Large intestine (tissue), 3 donors: ENCODE results near the gene MRPS18A. TPM values are rescaled to one million over a fixed set of nuclear protein-coding genes. Genes with fewer than 3 reads are reported as not detected.
"Not testable (repeated sequence)": the region's sequence is repeated elsewhere in the genome, so short reads cannot be mapped to it uniquely, and the experiment has no call there.

Source experiments
- DNase-seq, 2 donors: peaks; one replicate each; pipeline versions ENCODE4 v3.0.0 to v3.0.0-alpha.2; 2013
- H3K27ac ChIP-seq: one replicate; pipeline ENCODE4 v1.5.1; 2013; ENCODE audit warnings: low read length
- H3K27me3 ChIP-seq: 2 replicates; pipeline ENCODE4 v1.6.1; 2013; ENCODE audit warnings: low read length; ENCODE audit not compliant: control insufficient read depth, insufficient read depth
- H3K36me3 ChIP-seq: 2 replicates; pipeline ENCODE4 v1.6.1; 2013; ENCODE audit warnings: low read length; ENCODE audit not compliant: control insufficient read depth, insufficient read depth
- H3K4me1 ChIP-seq: one replicate; pipeline ENCODE4 v1.6.1; 2013; ENCODE audit warnings: low read length; ENCODE audit not compliant: control insufficient read depth, insufficient read depth
- H3K4me3 ChIP-seq: one replicate; pipeline ENCODE4 v1.5.1; 2013; ENCODE audit warnings: low read length
- H3K9me3 ChIP-seq: one replicate; pipeline ENCODE4 v1.6.1; 2013; ENCODE audit warnings: mild to moderate bottlenecking, low read depth, low read length, moderate library complexity; ENCODE audit not compliant: control insufficient read depth
- WGBS: methylation state at CpG from one replicate; pipeline ENCODE4 v1.1.5; 2013; ENCODE audit warnings: low lambda C conversion rate; ENCODE audit not compliant: insufficient coverage; 5-methylcytosine and 5-hydroxymethylcytosine counted together
- polyA plus RNA-seq: library from polyadenylated mRNA; unstranded; fragments of 120-200 nt; gene quantifications from one replicate; pipeline ENCODE4 v1.2.1, GENCODE V29; 2013

MRPS18A gene
- polyA plus RNA-seq, 1 donor = 46.5 TPM

DNA sequence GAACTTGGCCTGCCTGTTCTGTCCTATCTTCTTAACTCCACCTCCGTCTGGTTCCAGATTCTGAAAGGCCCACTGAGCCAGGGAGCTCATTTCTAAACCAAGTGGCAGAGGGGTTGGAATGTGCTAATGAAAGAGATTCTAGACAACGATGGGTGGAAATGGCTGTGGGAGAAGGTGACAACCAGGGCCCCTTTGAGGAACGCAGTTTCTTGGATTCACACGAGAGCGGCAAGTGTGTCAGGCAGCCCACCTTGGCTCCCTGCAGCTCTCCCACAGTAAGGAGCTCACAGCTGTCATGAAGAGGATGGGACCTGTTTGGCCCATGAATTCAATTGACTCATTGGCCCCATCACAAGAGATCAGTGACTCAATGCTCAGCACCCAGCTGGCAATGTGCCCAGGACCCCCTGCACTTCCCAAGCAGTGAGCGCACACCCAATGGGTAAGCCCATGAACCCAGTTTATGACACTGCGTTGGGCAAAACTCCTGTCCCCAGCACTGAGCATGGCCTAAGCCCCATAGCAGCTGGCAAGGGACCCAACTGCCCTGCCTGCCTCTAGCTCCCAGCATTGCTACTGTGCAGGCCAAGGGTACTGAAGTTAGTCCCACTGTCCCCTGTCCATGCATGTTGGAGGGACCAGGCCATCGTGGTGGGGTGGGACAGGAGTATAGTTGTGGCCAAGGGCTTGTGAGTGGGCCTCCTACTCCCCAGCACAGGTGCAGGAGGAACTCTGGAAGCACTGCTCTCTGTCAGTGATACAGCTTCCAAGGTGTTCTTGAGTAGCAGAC lies 16.4 kb downstream of the MRPS18A start:
- no peak for DNase-seq
- Histone ChIP-seq H3K9me3 (no peaks in the 10 kb centered on the region), H3K27ac (no peak overlapping the region), H3K27me3 (no peaks in the 10 kb centered on the region), H3K36me3 (peaks cover 63% of the 10 kb centered on the region), H3K4me3 (no peak overlapping the region), H3K4me1 (peaks cover 28% of the 10 kb centered on the region)
- 80% methylated on average over 1 of the region's 8 CpGs for WGBS

DNA sequence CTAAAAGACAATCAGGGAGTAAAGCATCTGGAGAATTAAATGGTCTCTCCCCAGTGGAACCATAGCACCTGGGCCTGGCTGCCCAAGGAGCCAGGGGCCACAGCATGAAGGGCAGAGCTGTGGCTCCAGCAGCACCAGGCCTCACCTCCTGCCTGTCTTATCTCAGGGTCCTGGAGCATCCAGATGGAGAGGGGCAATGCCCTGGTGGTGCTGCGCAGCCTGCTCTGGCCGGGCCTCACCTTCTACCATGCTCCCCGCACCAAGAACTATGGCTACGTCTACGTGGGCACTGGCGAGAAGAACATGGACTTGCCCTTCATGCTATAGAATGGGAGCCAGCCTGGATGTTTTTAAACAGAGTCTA lies 17.0 kb downstream of the MRPS18A start:
- Histone ChIP-seq H3K27me3 (no peaks in the 10 kb centered on the region), H3K27ac (no peak overlapping the region), H3K36me3 (peaks cover 57% of the 10 kb centered on the region), H3K9me3 (no peaks in the 10 kb centered on the region), H3K4me3 (no peak overlapping the region), H3K4me1 (peaks cover 28% of the 10 kb centered on the region)
- no CpG with 5 or more reads among the region's 6 CpGs for WGBS
- DNase-seq = no peak

GRCh38 chr6:43669922-43670622 lies 17.5 kb downstream of the MRPS18A start:
- H3K27ac ChIP-seq = no peak overlapping the region
- no peak for DNase-seq
- no peaks in the 10 kb centered on the region for H3K9me3 ChIP-seq
- H3K36me3 ChIP-seq = peaks cover 52% of the 10 kb centered on the region
- no peak overlapping the region for H3K4me3 ChIP-seq
- H3K4me1 ChIP-seq = peaks cover 28% of the 10 kb centered on the region
- 100% methylated on average over 1 of the region's 6 CpGs for WGBS
- H3K27me3 ChIP-seq = no peaks in the 10 kb centered on the region

DNA sequence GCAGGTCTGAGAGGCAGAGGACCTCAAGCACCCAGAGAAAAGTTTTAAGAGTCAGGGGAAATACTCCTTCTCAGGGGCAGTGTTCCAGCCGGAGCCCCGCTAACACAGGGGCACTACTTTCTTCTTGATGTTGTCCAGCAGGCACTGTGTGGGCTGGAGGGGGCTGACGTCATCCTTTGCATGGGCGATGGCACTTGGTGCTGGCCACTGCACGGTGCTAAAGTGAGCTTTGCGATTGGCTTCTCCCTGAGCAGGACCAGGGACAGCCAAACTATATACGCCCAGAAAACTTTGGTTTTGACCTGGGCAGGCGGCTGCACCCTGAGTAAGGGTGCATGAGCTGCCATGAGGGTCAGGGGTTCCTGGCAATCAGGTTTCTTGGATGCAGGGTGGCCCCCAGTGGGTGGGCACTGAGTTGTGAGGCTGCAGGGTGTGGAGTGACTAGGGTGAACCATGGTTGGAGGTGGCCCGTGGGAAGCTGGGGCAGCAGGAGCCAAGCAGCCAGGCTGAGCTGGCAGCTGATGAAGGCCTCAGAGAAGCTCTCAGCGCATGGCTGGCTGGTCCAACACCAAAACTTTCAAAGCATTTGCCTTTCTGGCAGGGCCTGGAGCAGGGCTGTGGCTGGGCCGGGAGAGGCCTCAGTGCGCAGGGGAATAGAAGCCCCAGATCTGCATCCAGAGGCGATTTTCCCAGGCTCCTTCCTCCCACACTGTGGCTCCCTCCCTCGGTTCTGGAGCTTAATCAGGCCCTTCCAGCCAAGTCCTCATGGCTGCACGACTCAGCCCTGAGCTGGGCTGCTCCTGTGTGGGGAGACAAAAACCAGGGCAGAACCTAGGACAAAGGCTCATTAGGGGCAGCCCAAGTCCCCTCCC lies 18.3 kb downstream of the MRPS18A start:
- peaks cover 28% of the 10 kb centered on the region for H3K4me1 ChIP-seq
- no peak overlapping the region for H3K4me3 ChIP-seq
- no peak for DNase-seq

GRCh38 chr6:43668151-43669028 lies 19.2 kb downstream of the MRPS18A start:
- Histone ChIP-seq H3K27me3 (no peaks in the 10 kb centered on the region), H3K36me3 (peaks cover 35% of the 10 kb centered on the region), H3K27ac (no peak overlapping the region), H3K4me1 (peaks cover 28% of the 10 kb centered on the region), H3K4me3 (no peak overlapping the region), H3K9me3 (no peaks in the 10 kb centered on the region)
- WGBS = no CpG with 5 or more reads among the region's 17 CpGs
- DNase-seq = peak; percentile 72 to 75

More for the DNA sequence above, 18.3 kb downstream of the MRPS18A start:
- Histone ChIP-seq H3K9me3 (no peaks in the 10 kb centered on the region), H3K36me3 (peaks cover 44% of the 10 kb centered on the region), H3K27ac (no peak overlapping the region), H3K27me3 (no peaks in the 10 kb centered on the region)
- no CpG with 5 or more reads among the region's 15 CpGs for WGBS

GRCh38 chr6:43667245-43668150 lies 20.1 kb downstream of the MRPS18A start:
- Histone ChIP-seq H3K36me3 (peaks cover 32% of the 10 kb centered on the region), H3K4me3 (no peak overlapping the region), H3K27me3 (no peaks in the 10 kb centered on the region), H3K9me3 (no peaks in the 10 kb centered on the region), H3K27ac (no peak overlapping the region), H3K4me1 (peaks cover 28% of the 10 kb centered on the region)
- WGBS = no CpG with 5 or more reads among the region's 16 CpGs
- peak; percentile 91 to 93 for DNase-seq

DNA sequence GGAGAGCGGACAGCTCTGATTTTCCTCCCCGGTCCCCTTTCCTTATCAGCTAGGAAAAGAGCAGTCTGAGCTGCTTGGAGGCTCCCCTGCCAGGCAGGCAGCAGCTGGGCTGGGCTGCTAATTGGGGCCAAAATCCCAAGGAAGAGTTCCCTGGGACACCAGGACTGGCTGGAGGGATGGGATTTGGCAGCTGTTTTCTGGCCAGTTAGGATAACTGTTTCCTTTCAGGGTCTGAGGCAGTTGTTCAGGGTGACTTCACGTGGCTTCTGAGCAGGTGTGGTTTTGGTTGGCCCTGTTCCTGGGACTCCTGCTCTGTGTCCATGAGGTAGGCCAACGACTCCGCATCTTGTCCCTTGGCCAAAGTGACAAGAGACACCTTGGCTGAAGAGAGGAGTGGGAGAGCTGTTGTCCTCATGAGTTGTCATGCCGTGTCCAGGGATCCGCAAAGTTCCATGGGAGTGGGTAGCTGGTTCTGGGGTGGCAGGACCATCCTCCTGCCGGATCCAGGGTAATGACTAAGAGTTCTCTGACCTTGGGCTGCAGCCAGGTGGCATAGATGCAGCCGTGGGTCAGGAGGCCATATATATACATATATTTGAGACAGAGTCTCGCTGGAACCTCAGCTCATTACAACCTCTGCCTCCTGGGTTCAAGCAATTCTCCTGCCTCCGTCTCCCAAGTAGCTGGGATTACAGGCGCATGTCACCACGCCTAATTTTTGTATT lies 21.2 kb downstream of the MRPS18A start:
- Histone ChIP-seq H3K4me1 (peaks cover 19% of the 10 kb centered on the region), H3K9me3 (no peaks in the 10 kb centered on the region), H3K27ac (no peak overlapping the region), H3K4me3 (no peak overlapping the region), H3K36me3 (peaks cover 20% of the 10 kb centered on the region), H3K27me3 (no peaks in the 10 kb centered on the region)
- no CpG with 5 or more reads among the region's 13 CpGs for WGBS
- DNase-seq = no peak

- H3K27ac ChIP-seq = no peak overlapping the region
- no CpG with 5 or more reads among the region's 1 CpG for WGBS
- H3K4me1 ChIP-seq = peaks cover 19% of the 10 kb centered on the region
- H3K9me3 ChIP-seq = no peaks in the 10 kb centered on the region
- H3K36me3 ChIP-seq = peaks cover 10% of the 10 kb centered on the region
- no peaks in the 10 kb centered on the region for H3K27me3 ChIP-seq
- no peak for DNase-seq
- H3K4me3 ChIP-seq = no peak overlapping the region
Observed at GRCh38 chr6:43665376-43665775, 22.2 kb downstream of the MRPS18A start.

- no CpG with 5 or more reads among the region's 5 CpGs for WGBS
Observed at GRCh38 chr6:43662948-43663347, 24.6 kb downstream of the MRPS18A start.

More at GRCh38 chr6:43662948-43663347, 24.6 kb downstream of the MRPS18A start:
- DNase-seq, H3K4me3 ChIP-seq, H3K27me3 ChIP-seq, H3K36me3 ChIP-seq, H3K9me3 ChIP-seq, H3K27ac ChIP-seq: not testable (repeated sequence)
- peaks cover 11% of the 10 kb centered on the region for H3K4me1 ChIP-seq
